ENCODE results near the gene MYH10.

MYH10 gene

DNA sequence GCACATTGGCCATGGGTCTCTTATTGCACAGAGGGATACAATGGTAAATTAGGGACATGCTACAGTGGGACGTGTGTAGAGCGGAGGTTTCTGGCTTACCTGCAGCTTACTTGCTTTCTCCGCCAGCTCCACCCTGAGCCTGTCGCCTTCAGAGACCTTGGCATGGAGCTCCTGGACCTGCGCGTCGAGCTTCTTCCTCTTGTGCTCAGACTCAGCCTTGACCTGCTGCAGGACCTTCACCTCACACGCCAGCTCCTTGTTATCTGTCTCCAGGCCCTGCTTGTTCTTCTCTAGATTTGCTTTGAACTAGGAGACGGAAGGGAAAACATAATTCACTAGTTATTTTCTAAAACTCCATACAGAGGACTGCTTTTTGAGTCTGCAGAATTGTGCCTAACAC, 131.4 kb downstream of the MYH10 start:
- no peak for DNase-seq (ENCODE audit: low spot score)
- no peak for FAIRE-seq

- no peak for FAIRE-seq
- no peak for DNase-seq (ENCODE audit: low spot score)
Observed at GRCh38 chr17:8496081-8496480, 134.4 kb downstream of the MYH10 start.

DNA sequence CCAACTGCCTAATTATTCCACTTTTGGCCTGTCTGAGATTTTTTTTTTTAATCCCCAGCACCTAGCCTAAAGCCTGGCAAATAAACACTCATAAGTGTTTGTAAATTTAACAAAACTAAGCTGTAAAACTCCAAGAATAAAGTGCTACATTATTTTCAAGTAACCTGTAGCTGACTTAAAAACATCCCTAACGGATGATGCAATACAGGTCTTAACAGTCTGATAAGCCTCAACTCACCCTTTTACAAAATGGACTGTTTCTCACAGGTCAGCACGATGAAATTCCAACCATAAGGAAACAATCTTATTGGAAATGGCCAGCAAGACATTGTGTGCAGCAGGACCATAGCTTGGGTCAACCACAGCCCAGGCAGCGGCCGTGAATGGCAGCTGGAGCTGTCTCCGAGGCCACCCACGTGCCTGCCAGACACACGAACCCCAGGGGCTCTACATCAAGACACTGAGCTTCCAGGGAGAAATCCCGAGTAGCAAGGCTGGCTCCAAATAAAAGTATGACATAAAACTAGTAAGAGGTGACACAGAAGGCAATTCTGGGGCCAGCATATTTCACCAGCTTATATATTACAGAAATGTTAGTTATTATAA, 135.9 kb downstream of the MYH10 start:
- no peak for FAIRE-seq
- DNase-seq (ENCODE audit: low spot score), result no peak

DNA sequence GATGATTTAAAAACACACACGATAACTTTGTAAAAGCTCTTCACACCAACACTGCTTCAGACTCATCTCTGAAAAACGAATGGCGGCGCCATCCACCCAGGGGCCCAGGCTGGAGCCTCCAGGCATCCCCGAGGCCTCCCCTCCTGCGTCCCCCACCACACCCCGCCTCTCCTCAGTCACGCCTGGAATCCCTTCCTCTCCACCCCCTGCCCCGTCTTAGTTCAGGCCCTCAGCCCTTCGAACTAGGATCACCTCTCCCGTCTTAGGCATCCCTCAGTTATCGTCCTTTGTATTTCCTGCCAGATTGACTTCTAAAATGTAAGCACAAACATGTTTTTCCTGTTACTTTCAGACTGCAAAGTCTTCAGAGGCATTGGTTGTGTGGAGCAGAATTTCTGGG, 136.5 kb downstream of the MYH10 start:
- no peak for DNase-seq (ENCODE audit: low spot score)
- no peak for FAIRE-seq

DNA sequence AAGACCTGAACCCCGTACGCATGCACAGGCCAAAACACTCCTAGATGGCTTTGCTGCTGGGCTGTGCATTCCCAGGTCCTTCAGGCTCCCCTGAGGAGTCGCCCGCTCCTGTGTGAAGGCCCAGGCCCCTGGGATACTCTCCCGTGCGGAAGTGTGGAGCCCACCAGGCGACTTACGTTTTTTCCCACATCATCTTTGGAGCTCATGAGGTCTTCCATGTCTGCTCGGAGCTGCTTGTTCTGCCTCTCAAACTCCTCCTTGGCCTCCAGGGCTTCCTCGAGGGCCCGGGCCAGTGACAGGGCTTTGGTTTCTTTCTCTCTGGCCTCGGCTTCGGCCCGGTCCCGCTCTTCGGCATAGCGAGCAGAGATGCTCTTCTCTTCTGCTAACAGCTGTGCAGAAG, 138.4 kb downstream of the MYH10 start:
- FAIRE-seq, result no peak
- no peak for DNase-seq (ENCODE audit: low spot score)

DNA sequence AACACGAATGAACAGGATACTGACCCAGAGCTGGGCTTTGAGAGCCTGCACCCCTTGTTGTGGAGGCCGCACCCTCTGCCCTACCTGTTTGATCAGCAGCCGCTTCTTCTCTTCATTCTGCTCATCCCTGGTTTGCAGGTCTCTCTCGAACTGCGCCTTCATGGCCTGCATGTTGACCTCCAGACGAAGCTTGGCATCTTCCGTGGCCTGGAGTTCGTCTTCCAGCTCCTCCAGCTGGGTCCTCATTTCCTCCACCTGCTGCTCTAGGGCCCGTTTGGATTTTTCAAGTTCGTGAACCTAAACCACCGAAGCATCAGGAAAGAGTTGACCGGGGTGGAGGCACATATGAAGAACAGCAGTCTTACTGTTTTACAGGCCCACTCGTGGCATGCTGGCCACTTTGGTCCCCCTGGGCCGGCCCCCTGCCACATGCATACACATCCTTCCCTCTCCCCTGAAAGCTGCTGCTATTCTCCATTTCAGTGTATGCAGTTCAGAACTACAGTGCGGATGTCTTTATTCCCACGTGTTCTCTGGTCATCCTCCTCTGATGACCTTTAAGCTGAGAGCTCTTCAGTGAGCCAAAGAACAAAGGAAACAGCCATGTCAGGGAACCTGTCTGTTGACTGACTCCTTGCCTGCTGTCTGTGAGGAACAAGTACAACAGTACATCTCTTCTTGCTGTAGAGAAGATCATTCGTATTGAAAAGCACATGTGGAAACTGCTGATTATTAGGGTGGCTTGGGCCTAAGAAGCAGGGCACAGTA, 140.1 kb downstream of the MYH10 start:
- FAIRE-seq (no peak), DNase-seq (ENCODE audit: low spot score) (no peak)

GRCh38 chr17:8489841-8490240, 140.7 kb downstream of the MYH10 start:
- DNase-seq (ENCODE audit: low spot score) (peak; percentile 7), FAIRE-seq (no peak)

- DNase-seq (ENCODE audit: low spot score) (peak; percentile 76), FAIRE-seq (peak; percentile 59)
Observed at GRCh38 chr17:8488901-8489300, 141.6 kb downstream of the MYH10 start.

DNA sequence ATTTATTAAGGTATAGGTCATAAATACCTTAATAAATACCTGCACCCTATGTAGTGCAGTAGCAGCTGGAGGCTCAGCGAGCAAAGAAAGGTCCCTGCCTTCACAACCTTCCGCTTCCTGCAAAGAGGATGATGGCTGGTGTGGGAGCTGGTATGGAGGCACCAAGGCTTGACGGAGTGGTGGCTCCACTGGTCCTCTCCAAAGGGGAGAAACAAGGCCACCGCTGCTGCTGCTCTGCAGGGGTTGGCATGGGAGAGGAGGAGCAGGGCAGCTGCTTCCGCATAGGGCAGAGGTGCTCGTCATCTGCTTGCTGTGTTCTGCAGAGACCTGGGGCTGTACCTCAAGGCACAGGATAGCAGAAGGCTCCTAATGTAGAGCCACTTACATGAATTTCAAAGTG, 142.0 kb downstream of the MYH10 start:
- DNase-seq (ENCODE audit: low spot score) (no peak), FAIRE-seq (no peak)

DNA sequence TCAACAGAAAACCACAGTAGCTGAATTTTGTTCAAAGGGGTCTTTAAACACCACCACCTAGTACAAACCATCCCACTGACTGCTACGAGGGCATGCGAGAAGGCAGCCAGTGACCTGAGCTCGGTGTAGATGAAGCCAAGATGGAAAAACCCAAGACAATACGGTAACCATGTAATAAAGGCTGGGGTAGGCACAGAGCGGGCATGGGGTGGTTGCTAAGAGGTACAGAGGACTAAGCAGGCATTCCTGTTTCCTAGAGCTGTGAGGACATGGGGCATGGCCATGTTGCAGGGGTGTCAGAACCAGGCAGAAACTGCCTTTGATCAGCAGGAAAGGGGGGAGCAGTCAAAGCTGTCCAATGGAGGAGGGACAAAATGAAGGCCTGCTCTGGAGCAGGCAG, 142.8 kb downstream of the MYH10 start:
- DNase-seq (ENCODE audit: low spot score) (no peak), FAIRE-seq (no peak)

GRCh38 chr17:8487130-8487645, 143.3 kb downstream of the MYH10 start:
- no peak for DNase-seq (ENCODE audit: low spot score)
- FAIRE-seq, result no peak

- DNase-seq (ENCODE audit: low spot score) (no peak), FAIRE-seq (no peak)
Observed at GRCh38 chr17:8485491-8485890, 145.0 kb downstream of the MYH10 start.

- FAIRE-seq (no peak), DNase-seq (ENCODE audit: low spot score) (no peak)
Observed at GRCh38 chr17:8484465-8484864, 146.1 kb downstream of the MYH10 start.

DNA sequence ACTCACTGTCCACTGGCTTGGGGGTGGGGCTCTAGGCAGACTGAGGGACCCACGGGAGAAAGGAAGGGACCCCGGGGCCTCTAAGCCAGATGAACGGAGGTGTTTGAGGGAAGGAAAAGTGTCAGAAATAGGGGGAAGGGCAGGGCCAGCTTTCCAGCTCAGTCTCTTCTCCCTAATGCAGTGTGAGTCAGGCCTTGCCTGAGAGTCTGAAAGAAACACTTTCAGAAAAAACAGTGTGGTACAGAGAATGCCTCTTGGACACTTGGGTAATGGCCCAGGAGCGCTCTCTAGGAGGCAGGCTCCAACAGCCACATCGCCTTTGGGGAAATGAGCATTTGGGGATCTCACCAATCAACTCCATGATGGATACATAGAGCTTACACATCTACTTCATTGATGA, 148.0 kb downstream of the MYH10 start:
- DNase-seq (ENCODE audit: low spot score) (no peak), FAIRE-seq (no peak)

- DNase-seq (ENCODE audit: low spot score) (no peak), FAIRE-seq (no peak)
Observed at GRCh38 chr17:8481703-8482102, 148.8 kb downstream of the MYH10 start.

- no peak for FAIRE-seq
- DNase-seq (ENCODE audit: low spot score), result no peak
Observed at GRCh38 chr17:8481089-8481488, 149.4 kb downstream of the MYH10 start.

- no peak for FAIRE-seq
- no peak for DNase-seq (ENCODE audit: low spot score)
Observed at GRCh38 chr17:8480011-8480976, 150.2 kb downstream of the MYH10 start.

DNA sequence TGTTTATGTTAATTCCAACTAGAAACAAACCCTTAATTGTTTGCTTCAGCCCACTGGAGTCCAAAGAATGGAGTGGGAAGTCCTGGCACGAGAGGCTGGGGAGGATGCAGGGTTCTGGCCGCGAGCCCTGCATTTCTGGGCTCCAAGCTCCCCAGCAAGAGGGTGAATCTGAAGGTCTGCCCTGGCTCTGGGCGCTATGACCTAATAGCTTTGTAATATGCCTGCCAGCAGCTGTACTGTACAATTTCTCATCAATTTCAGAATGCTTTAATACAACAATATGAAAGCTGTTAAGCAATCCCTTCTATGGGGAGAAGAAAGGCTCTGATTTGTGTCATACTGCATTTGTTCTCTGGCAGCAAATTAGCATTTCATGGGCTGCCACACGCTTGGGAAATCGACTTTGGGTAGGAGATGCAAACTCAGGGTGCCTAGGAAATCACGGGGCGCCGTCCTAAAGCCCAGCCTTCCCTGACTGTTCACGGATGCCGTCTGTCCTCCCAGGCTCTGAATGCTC, 151.0 kb downstream of the MYH10 start:
- no peak for DNase-seq (ENCODE audit: low spot score)
- no peak for FAIRE-seq

GRCh38 chr17:8477715-8478441, 152.6 kb downstream of the MYH10 start:
- DNase-seq (ENCODE audit: low spot score), result no peak
- FAIRE-seq, result no peak

GRCh38 chr17:8477171-8477570, 153.4 kb downstream of the MYH10 start:
- no peak for DNase-seq (ENCODE audit: low spot score)
- no peak for FAIRE-seq

- FAIRE-seq, result no peak
- DNase-seq (ENCODE audit: low spot score), result no peak
Observed at GRCh38 chr17:8476741-8477140, 153.8 kb downstream of the MYH10 start.

All from RCC 7860 (cell line).